GM18861 (cell line): ENCODE measurements around the gene RNF11.
A peak's percentile ranks its signal among the peaks of the same experiment; 100 is the strongest.
"Not testable (repeated sequence)": the region's sequence is repeated elsewhere in the genome, so short reads cannot be mapped to it uniquely, and the experiment has no call there.

Source experiments
- ATAC-seq: cut with Tn5 transposase; IDR thresholded peaks from one replicate; pipeline ENCODE4 v1.9.1; 2021; ENCODE audit not compliant: unreplicated experiment

RNF11 gene

GRCh38 chr1:51227231-51227960, 8.7 kb upstream of the RNF11 start:
- ATAC-seq: not testable (repeated sequence)

- not testable (repeated sequence) for ATAC-seq
These were observed 7.6 kb upstream of the RNF11 start for GRCh38 chr1:51228471-51228870.

GRCh38 chr1:51230501-51231078, 5.5 kb upstream of the RNF11 start:
- no peak for ATAC-seq

GRCh38 chr1:51231120-51231519, 5.0 kb upstream of the RNF11 start:
- no peak for ATAC-seq

GRCh38 chr1:51231896-51232295, 4.2 kb upstream of the RNF11 start:
- ATAC-seq: no peak

- ATAC-seq: not testable (repeated sequence)
These were observed 1.8 kb upstream of the RNF11 start for GRCh38 chr1:51234236-51234635.

- ATAC-seq: peak; percentile 66
These were observed 1.2 kb upstream of the RNF11 start for GRCh38 chr1:51234721-51235425.

GRCh38 chr1:51236531-51237350, 668 bp downstream of the RNF11 start:
- no peak for ATAC-seq

- no peak for ATAC-seq
These were observed 1.4 kb downstream of the RNF11 start for GRCh38 chr1:51237351-51238033.

- no peak for ATAC-seq
These were observed 1.9 kb downstream of the RNF11 start for GRCh38 chr1:51238034-51238403.

GRCh38 chr1:51240084-51240483, 4.0 kb downstream of the RNF11 start:
- ATAC-seq: no peak

- ATAC-seq: no peak
These were observed 5.0 kb downstream of the RNF11 start for GRCh38 chr1:51241119-51241518.

GRCh38 chr1:51242546-51242945, 6.5 kb downstream of the RNF11 start:
- ATAC-seq: no peak

- no peak for ATAC-seq
These were observed 10.9 kb downstream of the RNF11 start for GRCh38 chr1:51247022-51247421.

- no peak for ATAC-seq
These were observed 11.4 kb downstream of the RNF11 start for GRCh38 chr1:51247499-51247898.

GRCh38 chr1:51249445-51249844, 13.4 kb downstream of the RNF11 start:
- no peak for ATAC-seq

GRCh38 chr1:51250729-51251128, 14.7 kb downstream of the RNF11 start:
- not testable (repeated sequence) for ATAC-seq

- ATAC-seq: not testable (repeated sequence)
These were observed 15.1 kb downstream of the RNF11 start for GRCh38 chr1:51251165-51251564.

- ATAC-seq: no peak
These were observed 16.3 kb downstream of the RNF11 start for GRCh38 chr1:51252366-51252765.

GRCh38 chr1:51253691-51254090, 17.6 kb downstream of the RNF11 start:
- no peak for ATAC-seq

GRCh38 chr1:51255331-51255730, 19.3 kb downstream of the RNF11 start:
- no peak for ATAC-seq
